Thyroid gland (tissue), 4 donors: ENCODE measurements around the gene SLC25A4.

Experiments used
- CTCF ChIP-seq, 6 experiments: fragments of 200-600 bp in 3 of 6; fragments of 450-650 bp in 3 of 6; sonication (generic) in 3 of 6; IDR thresholded peaks; one replicate each; pipeline ENCODE4 v1.5.1; 2016 to 2019; ENCODE audit warnings: antibody characterized with exemption in 6 of 6, mild to moderate bottlenecking in 2 of 6, inconsistent platforms in 1 of 6, moderate library complexity in 1 of 6
- POLR2A ChIP-seq, 2 donors: fragments of 450-650 bp; IDR thresholded peaks; one replicate each; pipeline ENCODE4 v1.6.1; 2017; ENCODE audit warnings: antibody characterized with exemption in 2 of 2, mild to moderate bottlenecking in 2 of 2, moderate library complexity in 1 of 2

GRCh38 chr4:185142564-185142911 lies 528 bp upstream of the SLC25A4 start:
- TF ChIP-seq CTCF (IDR thresholded peaks at IDR 0.05) (no peak), POLR2A (IDR thresholded peaks at IDR 0.05) (no peak)
